ENCODE measurements around the gene PXDN.

The PXDN gene

GRCh38 chr2:1751767-1752725 is 7.7 kb upstream of the PXDN start:
- DNase-seq: no peak

GRCh38 chr2:1750933-1751766 is 6.8 kb upstream of the PXDN start:
- DNase-seq: peak; percentile 40

- DNase-seq: no peak
Measured at GRCh38 chr2:1750270-1750932, 6.1 kb upstream of the PXDN start.

DNA sequence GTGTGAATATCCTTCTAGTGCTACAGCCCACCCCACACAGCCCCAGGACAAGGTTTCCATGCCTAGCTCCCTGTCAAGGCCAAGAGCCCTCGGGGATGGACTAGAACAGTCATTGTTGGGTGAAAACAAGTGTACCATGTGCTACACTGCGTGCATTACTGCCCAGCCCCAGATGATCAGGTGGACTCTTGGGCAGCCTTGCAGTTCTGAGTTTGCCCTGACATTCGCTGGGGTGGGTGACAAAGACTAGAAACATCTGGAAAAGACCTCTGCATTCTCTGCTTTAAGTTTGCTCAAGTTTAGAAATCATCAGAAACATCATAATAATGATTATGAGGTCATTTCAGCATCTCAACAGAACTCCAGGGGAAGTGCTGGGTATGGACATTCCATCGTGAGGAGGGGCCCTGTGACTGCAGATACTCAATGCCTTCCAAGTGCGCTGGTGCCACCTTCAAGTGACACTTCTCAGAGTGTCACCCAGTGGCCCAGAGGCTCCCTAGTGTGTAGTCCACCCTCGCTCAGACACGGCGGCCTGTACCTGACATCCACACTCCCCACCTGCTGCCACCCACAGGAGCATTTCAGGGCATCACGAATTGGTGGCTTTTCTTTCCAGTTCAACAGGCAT is 5.3 kb upstream of the PXDN start:
- DNase-seq: no peak

GRCh38 chr2:1748741-1749488 is 4.6 kb upstream of the PXDN start:
- no peak for DNase-seq

DNA sequence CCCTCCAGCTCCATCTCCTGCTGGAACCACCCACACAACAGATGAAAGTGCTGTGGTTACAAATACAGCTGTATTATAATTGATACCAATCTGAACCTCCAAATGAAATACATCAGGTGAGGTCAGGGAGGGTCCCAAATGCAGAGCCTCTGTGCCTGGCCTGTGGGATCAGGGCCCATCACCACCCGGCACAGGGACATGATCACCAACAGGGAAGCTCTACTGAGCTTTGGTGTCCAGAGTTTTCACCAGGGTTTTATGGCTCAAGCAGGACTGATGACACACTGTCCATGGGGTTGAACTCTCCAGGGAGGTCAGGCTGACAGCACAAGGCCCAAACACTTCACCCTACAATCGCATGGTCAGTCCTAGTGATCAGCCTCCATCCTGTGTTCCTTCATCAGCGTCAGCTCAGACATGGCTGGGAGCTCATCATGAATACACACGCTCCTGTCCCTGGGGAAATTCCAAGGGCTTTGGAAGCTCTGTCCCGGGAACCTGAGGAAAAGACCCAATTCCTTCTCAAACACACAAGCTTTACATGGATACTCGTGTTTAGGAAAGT is 3.9 kb upstream of the PXDN start:
- DNase-seq: no peak

DNA sequence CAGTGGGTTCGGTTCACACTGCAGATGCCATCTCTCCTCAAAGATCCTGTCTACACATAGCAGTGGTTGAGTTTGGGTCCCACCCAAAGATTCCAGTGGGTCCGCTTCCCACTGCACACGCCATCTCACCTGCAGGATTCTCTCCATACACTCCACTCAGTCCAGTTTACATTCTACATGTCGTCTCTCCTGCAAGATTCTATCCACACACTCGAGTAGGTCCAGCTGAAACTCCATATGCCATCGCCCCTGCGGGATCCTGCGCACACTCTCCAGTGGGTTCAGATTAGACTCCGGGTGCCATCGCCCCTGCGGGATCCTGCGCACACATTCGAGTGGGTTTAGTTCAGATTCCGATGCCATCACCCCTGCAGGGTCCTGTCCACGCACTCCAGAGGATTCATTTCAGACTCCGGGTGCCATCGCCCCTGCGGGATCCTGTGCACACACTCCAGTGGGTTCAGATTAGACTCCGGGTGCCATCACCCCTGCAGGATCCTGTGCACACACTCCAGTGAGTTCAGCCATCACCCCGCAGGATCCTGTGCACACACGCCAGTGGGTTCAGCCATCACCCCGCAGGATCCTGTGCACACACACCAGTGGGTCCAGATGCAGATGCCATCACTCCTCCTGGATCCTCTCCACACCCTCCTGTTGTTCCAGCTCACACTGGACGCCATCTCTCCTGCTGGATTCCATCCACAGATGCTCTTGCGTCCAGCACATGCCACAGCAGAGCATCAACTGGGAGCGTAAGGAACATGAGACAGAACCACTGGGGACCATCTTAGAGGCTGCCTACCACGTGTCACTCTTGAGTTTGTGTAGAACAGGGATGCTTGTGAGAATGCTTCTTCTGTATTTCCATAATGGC is 3.0 kb upstream of the PXDN start:
- DNase-seq: no peak

- DNase-seq: no peak
Measured at GRCh38 chr2:1746174-1747064, 2.1 kb upstream of the PXDN start.

DNA sequence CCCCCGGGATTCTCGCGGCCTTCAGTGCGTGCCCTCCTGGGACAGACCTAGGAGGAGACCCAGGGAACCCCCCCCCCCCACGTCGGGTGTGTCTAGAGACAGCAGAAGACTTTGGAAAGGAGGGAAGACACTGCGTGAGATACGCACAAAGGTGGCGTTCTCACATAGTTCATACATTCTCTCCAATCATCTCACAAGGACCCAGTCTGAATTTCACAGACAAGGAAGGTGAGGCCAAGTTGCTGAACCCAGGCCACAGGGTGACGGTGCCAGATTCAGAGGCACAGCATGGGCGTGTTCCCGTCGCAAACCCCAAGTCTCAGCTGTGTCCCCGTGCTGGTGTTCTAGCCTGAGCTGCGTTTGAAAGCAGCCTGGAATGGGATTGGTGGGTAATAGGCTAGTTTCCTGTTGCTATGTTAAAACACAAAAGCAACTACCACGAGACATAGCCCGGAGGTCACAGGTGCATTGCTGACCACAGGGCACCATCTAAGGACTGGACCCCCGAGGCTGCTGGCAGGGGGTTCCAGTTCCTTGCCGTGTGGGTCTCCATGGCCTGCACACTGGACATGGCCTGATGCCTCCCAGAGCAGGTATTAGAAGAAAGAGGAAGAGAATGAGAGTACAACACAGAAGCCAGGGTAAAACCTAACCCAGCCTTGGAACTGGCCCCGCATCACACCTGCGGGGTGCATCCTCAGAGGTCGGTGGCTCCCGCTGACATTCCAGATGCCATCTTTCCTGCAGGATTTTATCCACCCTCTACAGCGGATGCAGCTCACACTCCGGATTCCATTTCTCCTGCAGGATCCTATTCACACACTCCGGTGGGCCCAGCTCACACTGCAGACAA is 1.1 kb upstream of the PXDN start:
- no peak for DNase-seq

- DNase-seq: no peak
Measured at GRCh38 chr2:1744151-1744445, 217 bp downstream of the PXDN start.

DNA sequence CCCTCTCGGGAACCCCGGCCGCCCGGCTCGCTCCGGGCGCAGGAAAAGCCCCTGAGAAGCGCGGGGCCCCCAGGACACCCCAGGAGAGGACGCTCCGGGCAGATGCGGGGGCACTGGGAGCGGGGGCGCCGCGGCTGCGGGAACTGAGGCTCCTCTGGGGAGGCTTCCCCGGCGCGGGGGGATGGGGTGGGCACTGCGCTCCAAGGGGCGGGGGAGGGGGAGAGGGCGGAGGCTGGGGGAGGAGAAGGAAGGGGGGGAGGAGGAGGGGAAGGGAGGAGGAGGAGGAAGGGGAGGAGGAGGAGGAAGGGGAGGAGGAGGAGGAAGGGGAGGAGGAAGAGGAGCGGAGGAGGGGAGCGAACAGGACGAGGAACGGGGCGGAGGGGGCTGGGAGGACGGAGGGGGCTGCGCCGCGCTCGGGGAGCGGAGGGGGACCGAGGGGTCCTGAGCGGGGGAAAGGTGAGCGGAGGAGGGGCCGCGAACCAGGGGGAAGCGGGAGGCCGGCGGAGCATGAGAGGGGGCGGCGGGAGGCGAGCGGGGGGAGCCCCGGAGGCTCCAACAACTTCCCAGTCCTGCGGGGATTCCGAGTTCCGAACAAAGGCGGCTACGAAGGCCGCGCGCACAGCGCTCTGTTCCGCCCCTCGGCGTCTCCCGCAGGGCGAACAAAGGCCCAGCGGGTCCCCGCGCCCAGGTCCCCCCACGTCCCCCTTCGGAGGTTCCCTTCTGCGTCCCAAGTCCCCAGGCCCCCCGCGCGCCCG is 742 bp downstream of the PXDN start:
- DNase-seq: no peak

- DNase-seq: no peak
Measured at GRCh38 chr2:1742681-1743395, 1.5 kb downstream of the PXDN start.

GRCh38 chr2:1742301-1742680 is 2.0 kb downstream of the PXDN start:
- no peak for DNase-seq

GRCh38 chr2:1741851-1742250 is 2.5 kb downstream of the PXDN start:
- DNase-seq: no peak

GRCh38 chr2:1740716-1741589 is 3.4 kb downstream of the PXDN start:
- no peak for DNase-seq

DNA sequence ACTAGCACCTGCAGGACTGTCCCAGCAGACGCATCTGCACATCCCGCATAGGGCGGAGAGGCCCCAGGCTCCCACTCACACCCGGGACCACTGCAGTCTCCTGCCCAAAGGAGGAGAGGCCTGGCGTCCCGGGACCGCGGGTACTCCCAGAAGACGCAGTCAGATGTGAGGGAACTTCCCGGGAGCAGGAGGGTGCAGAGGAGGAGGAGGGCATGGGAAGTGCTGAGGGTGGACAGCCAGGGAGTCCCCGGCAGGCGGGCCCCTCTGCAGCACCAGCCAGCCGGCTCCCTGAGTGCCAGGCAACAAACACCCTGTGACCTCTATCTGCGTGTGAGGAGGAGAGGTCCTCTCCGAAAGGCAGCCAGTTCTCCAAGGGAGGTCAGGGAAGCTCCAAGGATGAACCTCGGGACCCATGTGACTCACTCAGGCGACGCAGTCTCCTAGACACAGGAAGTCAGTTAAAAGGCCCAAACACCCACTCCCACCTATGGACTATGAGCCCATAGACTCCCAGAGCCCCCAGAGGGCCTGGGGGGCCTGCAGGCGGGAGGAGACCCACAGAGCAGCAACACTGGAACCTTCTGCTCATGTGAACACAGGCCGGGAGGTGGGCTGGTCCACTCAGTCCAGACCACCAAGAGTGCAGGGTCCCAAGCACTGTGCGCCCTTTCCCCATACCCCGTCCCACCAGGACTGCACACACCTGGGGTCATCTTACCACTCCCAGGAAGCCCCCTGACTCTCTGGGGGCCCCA is 4.2 kb downstream of the PXDN start:
- no peak for DNase-seq

All from activated CD4-positive, alpha-beta T cell treated with anti-CD3 and anti-CD28 coated beads, Interleukin-2, Interleukin-6, amounts not matched to agents 100 ng/mL and 50 ng/mL, durations not matched to agents 16 hours and 8 hours (primary cell).